Ovary (tissue), 3 donors: ENCODE measurements around the gene MOV10.

Source experiments
- CTCF ChIP-seq, 3 donors: fragments of 450-650 bp in 2 of 3; fragments of 200-600 bp in 1 of 3; IDR thresholded peaks; one replicate each; pipeline versions ENCODE4 v1.5.1 to v1.8.0; 2016 to 2022; ENCODE audit warnings: antibody characterized with exemption in 3 of 3, mild to moderate bottlenecking in 1 of 3
- EP300 ChIP-seq: sonication (generic); formaldehyde crosslinking; IDR thresholded peaks from one replicate; pipeline ENCODE4 v1.6.1; 2017; ENCODE audit warnings: antibody characterized with exemption
- POLR2A ChIP-seq: fragments of 450-650 bp; IDR thresholded peaks from one replicate; pipeline ENCODE4 v1.6.1; 2017; ENCODE audit warnings: antibody characterized with exemption, mild to moderate bottlenecking, moderate library complexity
- donor health status: DM: no; HTN: no; CAD: no.

GRCh38 chr1:112721966-112722524, 47.6 kb downstream of the MOV10 start:
- TF ChIP-seq CTCF (IDR thresholded peaks at IDR 0.05) (no peak), EP300 (no peak), POLR2A (no peak)
